ENCODE results near the gene MPPED1. TPM values are rescaled to one million over a fixed set of nuclear protein-coding genes. Genes with fewer than 3 reads are reported as not detected.

Gene MPPED1
- polyA plus RNA-seq, 1 of the 3 experiments (the other 2 are of a cell fraction) = 0.03 TPM

DNA sequence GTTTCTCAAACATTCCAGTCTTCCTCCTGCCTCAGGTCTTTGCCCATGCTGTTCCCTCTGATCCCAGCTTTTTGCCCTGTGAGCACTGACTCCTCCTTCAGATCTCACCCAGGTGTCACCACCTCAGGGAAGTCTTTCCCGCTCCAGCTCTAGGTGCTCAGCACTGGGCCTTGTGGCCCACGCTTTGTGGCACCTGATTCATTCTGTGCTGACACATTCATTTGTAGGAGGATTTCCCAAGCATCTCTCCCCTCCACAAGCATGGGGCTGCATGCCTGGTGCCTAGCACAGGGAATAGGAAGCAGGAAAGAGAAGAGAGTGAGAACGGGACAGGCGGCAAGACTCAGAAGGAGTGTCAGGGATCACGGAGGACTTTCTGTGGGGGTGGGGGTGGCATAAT lies 17.6 kb downstream of the MPPED1 start (continued):
- TF ChIP-seq MAX (IDR thresholded peaks at IDR 0.05; ENCODE audit: low read depth) (no peak), RCOR1 (IDR thresholded peaks at IDR 0.05; ENCODE audit: low read length) (no peak), EZH2phosphoT487 (IDR thresholded peaks at IDR 0.05; ENCODE audit: borderline replicate concordance, low read depth) (no peak), USF1 (IDR thresholded peaks at IDR 0.05; ENCODE audit: borderline replicate concordance, low read depth) (no peak), RAD21 (IDR thresholded peaks at IDR 0.05; ENCODE audit: low read length) (no peak), JUND (IDR thresholded peaks at IDR 0.05) (no peak), MXI1 (IDR thresholded peaks at IDR 0.05; ENCODE audit: low read depth, low read length) (no peak)
- TF ChIP-seq, protein P1, sequence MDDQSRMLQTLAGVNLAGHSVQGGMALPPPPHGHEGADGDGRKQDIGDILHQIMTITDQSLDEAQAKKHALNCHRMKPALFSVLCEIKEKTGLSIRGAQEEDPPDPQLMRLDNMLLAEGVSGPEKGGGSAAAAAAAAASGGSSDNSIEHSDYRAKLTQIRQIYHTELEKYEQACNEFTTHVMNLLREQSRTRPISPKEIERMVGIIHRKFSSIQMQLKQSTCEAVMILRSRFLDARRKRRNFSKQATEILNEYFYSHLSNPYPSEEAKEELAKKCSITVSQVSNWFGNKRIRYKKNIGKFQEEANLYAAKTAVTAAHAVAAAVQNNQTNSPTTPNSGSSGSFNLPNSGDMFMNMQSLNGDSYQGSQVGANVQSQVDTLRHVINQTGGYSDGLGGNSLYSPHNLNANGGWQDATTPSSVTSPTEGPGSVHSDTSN (IDR thresholded peaks at IDR 0.05) = no peak

- POLR2A ChIA-PET = interaction anchor here (0.7 kb wide), 1 partner anchor 1932 kb away, joined by 3 read pairs; no protein-coding TSS in a partner anchor
- no peaks in the 10 kb centered on the region for H3K79me2 ChIP-seq (ENCODE audit: insufficient read depth)
Observed at GRCh38 chr22:43431808-43432554, 20.2 kb downstream of the MPPED1 start.

DNA sequence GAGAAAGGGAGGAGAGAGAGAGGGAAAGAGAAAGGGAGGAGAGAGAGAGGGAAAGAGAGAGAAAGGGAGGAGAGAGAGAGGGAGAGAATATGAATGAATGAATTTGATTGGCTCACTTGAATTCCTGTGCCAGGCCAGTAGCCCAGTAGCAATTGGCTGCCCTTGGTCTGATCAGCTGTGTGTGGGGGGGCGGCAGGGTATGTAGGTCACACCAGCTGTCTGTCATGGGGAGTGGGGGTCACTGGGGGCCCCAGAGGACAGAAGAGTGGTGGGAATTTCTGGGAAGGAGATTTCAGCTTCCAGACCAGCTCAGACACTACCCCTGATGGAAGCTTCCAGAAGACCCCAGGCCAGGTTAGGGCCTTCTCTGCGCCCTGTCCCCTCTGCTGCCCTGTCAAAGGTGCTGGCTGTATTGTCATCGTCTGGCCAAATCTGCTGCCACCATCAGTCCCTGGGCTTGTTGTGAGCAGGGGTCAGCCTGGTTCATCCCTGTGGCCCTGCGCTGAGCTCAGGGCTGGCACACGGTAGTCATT lies 21.1 kb downstream of the MPPED1 start:
- ChIA-PET POLR2A (no interaction called here), CTCF (no interaction called here)
- no peaks in the 10 kb centered on the region for H3K9me3 ChIP-seq
- H3K4me3 ChIP-seq (ENCODE audit: low read depth in 2 of 2, low read length in 1 of 2) = no peak overlapping the region
- H3K36me3 ChIP-seq (replicated peaks in 1 of 2; ENCODE audit: control insufficient read depth in 1 of 2, insufficient read depth in 2 of 2, low read length in 1 of 2) = no peaks in the 10 kb centered on the region
- H3K9ac ChIP-seq = no peak overlapping the region
- no peak overlapping the region for H3K4me2 ChIP-seq
- no CpG with 5 or more reads among the region's 5 CpGs for WGBS (ENCODE audit: low lambda C conversion rate)
- no peak for DNase-seq
- no peaks in the 10 kb centered on the region for H3K79me2 ChIP-seq (ENCODE audit: insufficient read depth)
- H3K4me1 ChIP-seq (ENCODE audit: control insufficient read depth in 1 of 2, insufficient read depth in 2 of 2, low read depth in 1 of 2, low read length in 1 of 2) = no peaks in the 10 kb centered on the region; a peak in 1 of 4 replicates
- H3K27me3 ChIP-seq (ENCODE audit: insufficient read depth) = no peaks in the 10 kb centered on the region
- H4K20me1 ChIP-seq (ENCODE audit: insufficient read depth) = no peaks in the 10 kb centered on the region
- H3F3A ChIP-seq (replicated peaks; ENCODE audit: insufficient read depth) = no peaks in the 10 kb centered on the region
- TF ChIP-seq, protein P1 (IDR thresholded peaks at IDR 0.05) = no peak
- no peak for TF ChIP-seq GATA2 (CRISPR knock-in tag; IDR thresholded peaks at IDR 0.05)
- TF ChIP-seq NRF1 (IDR thresholded peaks at IDR 0.05; ENCODE audit: low read depth, low read length) = no peak
- TF ChIP-seq USF1 (IDR thresholded peaks at IDR 0.05; ENCODE audit: borderline replicate concordance, low read depth) = no peak
- TF ChIP-seq ELF1 (IDR thresholded peaks at IDR 0.05) = no peak
- TF ChIP-seq RFX5 (IDR thresholded peaks at IDR 0.05; ENCODE audit: low read length) = no peak
- no peak for TF ChIP-seq FOSL2 (IDR thresholded peaks at IDR 0.05; ENCODE audit: borderline replicate concordance, low read depth)
- TF ChIP-seq, protein P2, sequence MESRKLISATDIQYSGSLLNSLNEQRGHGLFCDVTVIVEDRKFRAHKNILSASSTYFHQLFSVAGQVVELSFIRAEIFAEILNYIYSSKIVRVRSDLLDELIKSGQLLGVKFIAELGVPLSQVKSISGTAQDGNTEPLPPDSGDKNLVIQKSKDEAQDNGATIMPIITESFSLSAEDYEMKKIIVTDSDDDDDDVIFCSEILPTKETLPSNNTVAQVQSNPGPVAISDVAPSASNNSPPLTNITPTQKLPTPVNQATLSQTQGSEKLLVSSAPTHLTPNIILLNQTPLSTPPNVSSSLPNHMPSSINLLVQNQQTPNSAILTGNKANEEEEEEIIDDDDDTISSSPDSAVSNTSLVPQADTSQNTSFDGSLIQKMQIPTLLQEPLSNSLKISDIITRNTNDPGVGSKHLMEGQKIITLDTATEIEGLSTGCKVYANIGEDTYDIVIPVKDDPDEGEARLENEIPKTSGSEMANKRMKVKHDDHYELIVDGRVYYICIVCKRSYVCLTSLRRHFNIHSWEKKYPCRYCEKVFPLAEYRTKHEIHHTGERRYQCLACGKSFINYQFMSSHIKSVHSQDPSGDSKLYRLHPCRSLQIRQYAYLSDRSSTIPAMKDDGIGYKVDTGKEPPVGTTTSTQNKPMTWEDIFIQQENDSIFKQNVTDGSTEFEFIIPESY (IDR thresholded peaks at IDR 0.05; ENCODE audit: borderline replicate concordance, low read depth) = no peak
- no peak for TF ChIP-seq POLR2AphosphoS5 (IDR thresholded peaks at IDR 0.05; ENCODE audit: low read depth, low read length)
- no peak for TF ChIP-seq FOXM1 (IDR thresholded peaks at IDR 0.05; ENCODE audit: low read depth)
- TF ChIP-seq EP300 (IDR thresholded peaks at IDR 0.05; ENCODE audit: borderline replicate concordance in 1 of 2, low read depth in 1 of 2, low read length in 1 of 2) = no peak
- no peaks in the 10 kb centered on the region for H3K9me2 ChIP-seq
- H3K27ac ChIP-seq (ENCODE audit: low read depth in 2 of 2, low read length in 1 of 2) = no peak overlapping the region
- H2AFZ ChIP-seq (ENCODE audit: low read depth) = no peak overlapping the region

More at GRCh38 chr22:43431808-43432554, 20.2 kb downstream of the MPPED1 start:
- no peak overlapping the region for H3K9ac ChIP-seq
- TF ChIP-seq GABPA (IDR thresholded peaks at IDR 0.05; ENCODE audit: low read depth) = no peak
- no peak for TF ChIP-seq GATA2 (CRISPR knock-in tag; IDR thresholded peaks at IDR 0.05)
- 9% methylated on average over 7 of the region's 8 CpGs for WGBS (ENCODE audit: low lambda C conversion rate)
- no peaks in the 10 kb centered on the region for H3K9me3 ChIP-seq
- no peaks in the 10 kb centered on the region; a peak in 1 of 4 replicates for H3K4me1 ChIP-seq (ENCODE audit: control insufficient read depth in 1 of 2, insufficient read depth in 2 of 2, low read depth in 1 of 2, low read length in 1 of 2)
- H4K20me1 ChIP-seq (ENCODE audit: insufficient read depth) = no peaks in the 10 kb centered on the region
- DNase-seq = no peak
- H3K36me3 ChIP-seq (replicated peaks in 1 of 2; ENCODE audit: control insufficient read depth in 1 of 2, insufficient read depth in 2 of 2, low read length in 1 of 2) = no peaks in the 10 kb centered on the region
- H3K4me3 ChIP-seq (ENCODE audit: low read depth in 2 of 2, low read length in 1 of 2) = no peak overlapping the region
- no peaks in the 10 kb centered on the region for H3F3A ChIP-seq (replicated peaks; ENCODE audit: insufficient read depth)
- H3K9me2 ChIP-seq = no peaks in the 10 kb centered on the region
- CTCF ChIA-PET = interaction anchor here (1.0 kb wide), 1 partner anchor 11 kb away, joined by 3 read pairs; no protein-coding TSS in a partner anchor
- no peaks in the 10 kb centered on the region for H3K27me3 ChIP-seq (ENCODE audit: insufficient read depth)
- no peak overlapping the region for H2AFZ ChIP-seq (ENCODE audit: low read depth)
- H3K27ac ChIP-seq (ENCODE audit: low read depth in 2 of 2, low read length in 1 of 2) = no peak overlapping the region
- no peak overlapping the region for H3K4me2 ChIP-seq
